ENCODE measurements around the gene BCKDHA.

- no peak for TF ChIP-seq POLR2A (IDR thresholded peaks at IDR 0.05; ENCODE audit: low read depth, low read length)
- TF ChIP-seq POLR2AphosphoS5 (IDR thresholded peaks at IDR 0.05; ENCODE audit: low read depth, low read length) = no peak
- TF ChIP-seq TAF1 (IDR thresholded peaks at IDR 0.05; ENCODE audit: borderline replicate concordance, low read depth, low read length) = no peak
These were observed 33.3 kb downstream of the BCKDHA start for GRCh38 chr19:41430922-41431321.

Data from GM12892 (cell line).